SK-N-SH treated with all-trans-retinoic acid at 6 μM for 48 hours (cell line): ENCODE results near the gene KIF3C.

Source experiments
- ATAC-seq: fragments of 200-7000 bp; cut with Tn5 transposase; 3 replicates; pipeline ENCODE4 v1.9.1; 2020; ENCODE audit warnings: mild to moderate bottlenecking, moderate library complexity
- ARNTL ChIP-seq: fragments of 450-650 bp; formaldehyde crosslinking; IDR thresholded peaks from 2 replicates; pipeline ENCODE4 v1.5.0; 2020; ENCODE audit warnings: low read depth, mild to moderate bottlenecking, moderate library complexity, borderline replicate concordance
- BACH2 ChIP-seq: fragments of 250-450 bp; sonication (Bioruptor Pico); IDR thresholded peaks from 2 replicates; pipeline ENCODE4 v1.9.0; 2021; ENCODE audit warnings: mild to moderate bottlenecking, borderline replicate concordance
- CREB5 ChIP-seq: fragments of 250-450 bp; sonication (Bioruptor Pico); IDR thresholded peaks from 2 replicates; pipeline ENCODE4 v1.5.1; 2020; ENCODE audit warnings: low read depth, mild to moderate bottlenecking, moderate library complexity
- CSDC2 ChIP-seq: fragments of 250-450 bp; sonication (Bioruptor Pico); IDR thresholded peaks from 2 replicates; pipeline ENCODE4 v1.5.0; 2020; ENCODE audit warnings: mild to moderate bottlenecking, moderate library complexity
- CSRNP3 ChIP-seq: fragments of 250-450 bp; sonication (Bioruptor Pico); IDR thresholded peaks from 2 replicates; pipeline ENCODE4 v1.5.1; 2021; ENCODE audit warnings: mild to moderate bottlenecking, moderate library complexity
- ESRRG ChIP-seq: fragments of 250-450 bp; sonication (Bioruptor Pico); IDR thresholded peaks from 2 replicates; pipeline ENCODE4 v1.6.1; 2021; ENCODE audit warnings: mild to moderate bottlenecking
- GLIS3 ChIP-seq: fragments of 250-450 bp; sonication (Bioruptor Pico); IDR thresholded peaks from 2 replicates; pipeline ENCODE4 v1.5.0; 2020; ENCODE audit warnings: mild to moderate bottlenecking, moderate library complexity
- ISL1 ChIP-seq: fragments of 250-450 bp; sonication (Bioruptor Pico); IDR thresholded peaks from 2 replicates; pipeline ENCODE4 v2.1.2; 2022; ENCODE audit warnings: mild to moderate bottlenecking, moderate library complexity
- OSR1 ChIP-seq: fragments of 250-450 bp; sonication (Bioruptor Pico); IDR thresholded peaks from 2 replicates; pipeline ENCODE4 v1.8.0; 2022; ENCODE audit warnings: moderate library complexity, mild to moderate bottlenecking, inconsistent platforms
- PATZ1 ChIP-seq: fragments of 250-450 bp; sonication (Bioruptor Pico); IDR thresholded peaks from 2 replicates; pipeline ENCODE4 v1.8.0; 2020; ENCODE audit warnings: mild to moderate bottlenecking, moderate library complexity, borderline replicate concordance
- POU6F1 ChIP-seq: fragments of 250-450 bp; sonication (Bioruptor Pico); IDR thresholded peaks from 2 replicates; pipeline ENCODE4 v1.8.0; 2021; ENCODE audit warnings: low read depth, mild to moderate bottlenecking, moderate library complexity, borderline replicate concordance
- PPARA ChIP-seq: fragments of 250-450 bp; sonication (Bioruptor Pico); IDR thresholded peaks from 2 replicates; pipeline ENCODE4 v1.5.0; 2020; ENCODE audit warnings: mild to moderate bottlenecking, borderline replicate concordance
- RARB ChIP-seq: fragments of 250-450 bp; sonication (Bioruptor Pico); IDR thresholded peaks from 2 replicates; pipeline ENCODE4 v1.8.0; 2021; ENCODE audit warnings: mild to moderate bottlenecking, moderate library complexity
- TCF4 ChIP-seq: fragments of 250-450 bp; sonication (Bioruptor Pico); IDR thresholded peaks from 2 replicates; pipeline ENCODE4 v1.8.0; 2021; ENCODE audit warnings: mild to moderate bottlenecking, moderate library complexity, borderline replicate concordance
- TOX ChIP-seq: fragments of 250-450 bp; sonication (Bioruptor Pico); IDR thresholded peaks from 2 replicates; pipeline ENCODE4 v1.8.0; 2021; ENCODE audit warnings: mild to moderate bottlenecking, moderate library complexity, borderline replicate concordance
- TSHZ2 ChIP-seq: fragments of 250-450 bp; sonication (Bioruptor Pico); IDR thresholded peaks from 2 replicates; pipeline ENCODE4 v1.5.0; 2020; ENCODE audit warnings: mild to moderate bottlenecking, moderate library complexity
- ZC3H10 ChIP-seq: fragments of 250-450 bp; sonication (Bioruptor Pico); IDR thresholded peaks from 2 replicates; pipeline ENCODE4 v1.5.1; 2021; ENCODE audit warnings: mild to moderate bottlenecking, moderate library complexity
- ZFP30 ChIP-seq: fragments of 450-650 bp; formaldehyde crosslinking; IDR thresholded peaks from 2 replicates; pipeline ENCODE4 v1.5.0; 2022; ENCODE audit warnings: mild to moderate bottlenecking, moderate library complexity
- ZNF565 ChIP-seq: fragments of 450-650 bp; formaldehyde crosslinking; conservative IDR thresholded peaks from 2 replicates; pipeline ENCODE4 v1.5.0; 2020; ENCODE audit warnings: low read depth, mild to moderate bottlenecking, moderate library complexity
- ZNF70 ChIP-seq: fragments of 450-650 bp; formaldehyde crosslinking; IDR thresholded peaks from 2 replicates; pipeline ENCODE4 v1.5.0; 2020; ENCODE audit warnings: mild to moderate bottlenecking, moderate library complexity
- ZNF8 ChIP-seq: fragments of 450-650 bp; formaldehyde crosslinking; IDR thresholded peaks from 2 replicates; pipeline ENCODE4 v1.5.0; 2020; ENCODE audit warnings: mild to moderate bottlenecking, moderate library complexity

Gene KIF3C

GRCh38 chr2:25989154-25989553, 6.9 kb upstream of the KIF3C start:
- no peak for ATAC-seq
- TF ChIP-seq ZNF565 (CRISPR knock-in tag) = no peak
- no peak for TF ChIP-seq CREB5
- no peak for TF ChIP-seq ZC3H10 (CRISPR knock-in tag)
- TF ChIP-seq ISL1 (CRISPR knock-in tag) = no peak
- TF ChIP-seq ESRRG (CRISPR knock-in tag) = no peak

- TF ChIP-seq OSR1 (no peak), BACH2 (CRISPR knock-in tag) (no peak), CREB5 (no peak), CSDC2 (CRISPR knock-in tag) (no peak), ESRRG (CRISPR knock-in tag) (no peak), ZNF8 (no peak), GLIS3 (CRISPR knock-in tag) (no peak)
- no peak for ATAC-seq
Measured at GRCh38 chr2:25988134-25988533, 5.8 kb upstream of the KIF3C start.

GRCh38 chr2:25983735-25984134, 1.4 kb upstream of the KIF3C start:
- ATAC-seq = no peak
- no peak for TF ChIP-seq GLIS3 (CRISPR knock-in tag)
- TF ChIP-seq TOX (CRISPR knock-in tag) = no peak
- TF ChIP-seq ARNTL (CRISPR knock-in tag) = no peak
- no peak for TF ChIP-seq ZNF8
- no peak for TF ChIP-seq ZNF70 (CRISPR knock-in tag)
- TF ChIP-seq PATZ1 = no peak
- no peak for TF ChIP-seq ZC3H10 (CRISPR knock-in tag)
- TF ChIP-seq CSRNP3 = no peak
- TF ChIP-seq ZFP30 (CRISPR knock-in tag) = no peak
- TF ChIP-seq CSDC2 (CRISPR knock-in tag) = no peak
- TF ChIP-seq OSR1 = no peak
- TF ChIP-seq RARB (CRISPR knock-in tag) = no peak
- TF ChIP-seq BACH2 (CRISPR knock-in tag) = no peak
- TF ChIP-seq POU6F1 = no peak
- TF ChIP-seq, all 23 proteins: peak for 0

- no peak for ATAC-seq
- no peak for TF ChIP-seq ZNF8
- no peak for TF ChIP-seq POU6F1
- TF ChIP-seq TCF4 (CRISPR knock-in tag) = no peak
- no peak for TF ChIP-seq PPARA
- TF ChIP-seq RARB (CRISPR knock-in tag) = no peak
- no peak for TF ChIP-seq ARNTL (CRISPR knock-in tag)
- no peak for TF ChIP-seq ZNF70 (CRISPR knock-in tag)
- TF ChIP-seq ZFP30 (CRISPR knock-in tag) = no peak
- TF ChIP-seq CSRNP3 = no peak
- no peak for TF ChIP-seq CSDC2 (CRISPR knock-in tag)
- TF ChIP-seq TSHZ2 (CRISPR knock-in tag) = no peak
- TF ChIP-seq BACH2 (CRISPR knock-in tag) = no peak
- no peak for TF ChIP-seq ZNF565 (CRISPR knock-in tag)
- no peak for TF ChIP-seq ISL1 (CRISPR knock-in tag)
Measured at GRCh38 chr2:25982968-25983280, 627 bp upstream of the KIF3C start.
